ENCODE data around the gene BSPH1.

GRCh38 chr19:47992070-47992469 is at the start of gene BSPH1:
- TF ChIP-seq CTCF (IDR thresholded peaks at IDR 0.05; ENCODE audit: borderline replicate concordance, extremely low read depth, low read length, poor library complexity, severe bottlenecking) (no peak), EZH2 (IDR thresholded peaks at IDR 0.05; ENCODE audit: borderline replicate concordance, low read depth, low read length, severe bottlenecking) (no peak)

Measured in DND-41 (cell line).